ENCODE data around the gene JPH2. TPM values are rescaled to one million over a fixed set of nuclear protein-coding genes. Genes with fewer than 3 reads are reported as not detected.

The JPH2 gene
- total and polyA plus RNA-seq, 9 donors = 0.48 to 27.4 (median 3.0) TPM

DNA sequence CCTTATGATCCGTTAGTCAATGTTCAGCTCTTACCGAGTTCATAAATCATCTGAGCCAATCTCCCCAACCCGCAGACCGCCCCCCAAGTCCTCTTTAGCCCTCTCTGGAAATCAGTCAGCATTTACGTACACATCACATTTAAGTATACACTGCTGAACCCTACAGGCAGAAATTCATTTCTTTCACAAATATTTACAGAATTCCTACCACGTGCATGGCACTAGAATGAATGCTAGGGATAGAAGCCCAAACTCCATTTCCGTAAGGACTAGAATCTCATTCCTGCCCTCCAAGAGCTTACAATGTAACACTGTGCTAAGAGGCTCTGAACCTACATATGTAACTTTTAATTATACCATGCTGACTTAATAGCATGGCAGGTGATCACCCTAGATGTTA, 21.8 kb upstream of the JPH2 start:
- H3K27me3 ChIP-seq = no peaks in the 10 kb centered on the region
- no peak overlapping the region for H3K27ac ChIP-seq
- H3K9me3 ChIP-seq = no peaks in the 10 kb centered on the region
- DNase-seq = no peak
- H3K4me1 ChIP-seq (ENCODE audit: insufficient read depth) = peaks cover 3% of the 10 kb centered on the region
- intact Hi-C loops (cut with DNase I) = no loop called here
- 18 to 29% (median 23%) methylated on average over 7 of the region's 7 CpGs for WGBS, 3 donors
- TF ChIP-seq EP300 (IDR thresholded peaks at IDR 0.05) (no peak), POLR2A (IDR thresholded peaks at IDR 0.05) (no peak), CTCF (IDR thresholded peaks at IDR 0.05) (peak in 1 of 3 donors; percentile 6)
- H3K36me3 ChIP-seq = no peaks in the 10 kb centered on the region
- H3K4me3 ChIP-seq = peak overlapping the region; percentile 70

- TF ChIP-seq POLR2A (IDR thresholded peaks at IDR 0.05) (no peak), CTCF (IDR thresholded peaks at IDR 0.05) (no peak), EP300 (IDR thresholded peaks at IDR 0.05) (no peak)
- intact Hi-C loops (cut with DNase I) = no loop called here
- no peaks in the 10 kb centered on the region for H3K36me3 ChIP-seq
- DNase-seq = no peak
- H3K27ac ChIP-seq = no peak overlapping the region
- no peaks in the 10 kb centered on the region for H3K27me3 ChIP-seq
- H3K9me3 ChIP-seq = no peaks in the 10 kb centered on the region
- H3K4me3 ChIP-seq = no peak overlapping the region
- peaks cover 4% of the 10 kb centered on the region for H3K4me1 ChIP-seq (ENCODE audit: insufficient read depth)
- WGBS, 3 donors = 44 to 47% (median 46%) methylated on average over 7 of the region's 7 CpGs
Observed at GRCh38 chr20:44208165-44208564, 21.2 kb upstream of the JPH2 start.

DNA sequence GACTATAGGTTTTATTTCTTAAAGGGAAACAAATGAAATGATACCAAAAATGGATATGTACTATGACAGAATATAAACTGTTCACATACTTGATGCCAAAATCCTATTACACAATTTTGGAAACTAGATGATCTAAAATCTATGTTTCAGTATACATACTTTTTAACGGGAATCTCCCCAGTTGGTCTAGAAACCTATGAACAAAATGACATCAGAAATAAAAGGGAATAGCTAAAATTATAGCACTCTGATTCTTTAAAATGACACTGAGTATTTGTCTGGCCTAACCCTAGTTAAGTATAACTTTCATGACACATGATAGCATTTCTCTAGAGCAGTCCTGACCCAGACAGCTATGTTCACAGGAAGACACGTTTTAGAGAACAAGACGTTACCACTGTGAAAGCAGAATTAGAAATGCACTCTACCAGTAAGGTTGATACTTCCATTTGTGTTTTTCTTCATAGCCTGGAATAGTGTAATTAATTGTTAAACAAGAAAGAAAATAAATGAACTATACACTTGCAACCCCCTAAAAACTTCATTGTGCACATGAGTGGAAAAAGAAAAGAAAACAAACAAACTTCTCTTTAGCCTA, 20.2 kb upstream of the JPH2 start:
- 33 to 42% (median 37%) methylated on average over 3 of the region's 3 CpGs for WGBS, 3 donors
- H3K4me3 ChIP-seq = no peak overlapping the region
- peaks cover 5% of the 10 kb centered on the region for H3K4me1 ChIP-seq (ENCODE audit: insufficient read depth)

GRCh38 chr20:44206132-44206531, 19.1 kb upstream of the JPH2 start:
- intact Hi-C loops (cut with DNase I) = no loop called here
- H3K9me3 ChIP-seq = no peaks in the 10 kb centered on the region
- H3K27ac ChIP-seq = no peak overlapping the region
- no peaks in the 10 kb centered on the region for H3K27me3 ChIP-seq
- H3K36me3 ChIP-seq = no peaks in the 10 kb centered on the region
- no peak overlapping the region for H3K4me3 ChIP-seq
- TF ChIP-seq CTCF (IDR thresholded peaks at IDR 0.05) (no peak), EP300 (IDR thresholded peaks at IDR 0.05) (no peak), POLR2A (IDR thresholded peaks at IDR 0.05) (no peak)
- DNase-seq = no peak
- H3K4me1 ChIP-seq (ENCODE audit: insufficient read depth) = peaks cover 5% of the 10 kb centered on the region

More for the DNA sequence above, 20.2 kb upstream of the JPH2 start:
- H3K36me3 ChIP-seq = no peaks in the 10 kb centered on the region
- no peaks in the 10 kb centered on the region for H3K27me3 ChIP-seq
- intact Hi-C loops (cut with DNase I) = no loop called here
- no peaks in the 10 kb centered on the region for H3K9me3 ChIP-seq
- DNase-seq = no peak
- H3K27ac ChIP-seq = no peak overlapping the region
- TF ChIP-seq POLR2A (IDR thresholded peaks at IDR 0.05) (no peak), EP300 (IDR thresholded peaks at IDR 0.05) (no peak), CTCF (IDR thresholded peaks at IDR 0.05) (no peak)
